IMR-90 (cell line): ENCODE data around the gene FAAP20.

Experiments
- BHLHE40 ChIP-seq: fragments of 150-350 bp; IDR thresholded peaks from 2 replicates; pipeline ENCODE4 v1.6.1; 2016; ENCODE audit warnings: mild to moderate bottlenecking, low read depth, low read length
- CTCF ChIP-seq: conservative IDR thresholded peaks from 2 replicates; pipeline ENCODE4 v1.5.1; 2012; ENCODE audit warnings: mild to moderate bottlenecking, low read depth, low read length, improper control_type of control experiment
- MAFK ChIP-seq: IDR thresholded peaks from 2 replicates; pipeline ENCODE4 v1.6.1; 2012; ENCODE audit warnings: low read depth, low read length, improper control_type of control experiment
- MAZ ChIP-seq: IDR thresholded peaks from 2 replicates; pipeline ENCODE4 v1.6.1; 2012; ENCODE audit warnings: low read depth, mild to moderate bottlenecking, low read length, improper control_type of control experiment, moderate library complexity, borderline replicate concordance
- RCOR1 ChIP-seq: IDR thresholded peaks from 2 replicates; pipeline ENCODE4 v1.6.1; 2012; ENCODE audit warnings: mild to moderate bottlenecking, low read length, improper control_type of control experiment; ENCODE audit not compliant: insufficient replicate concordance

DNA sequence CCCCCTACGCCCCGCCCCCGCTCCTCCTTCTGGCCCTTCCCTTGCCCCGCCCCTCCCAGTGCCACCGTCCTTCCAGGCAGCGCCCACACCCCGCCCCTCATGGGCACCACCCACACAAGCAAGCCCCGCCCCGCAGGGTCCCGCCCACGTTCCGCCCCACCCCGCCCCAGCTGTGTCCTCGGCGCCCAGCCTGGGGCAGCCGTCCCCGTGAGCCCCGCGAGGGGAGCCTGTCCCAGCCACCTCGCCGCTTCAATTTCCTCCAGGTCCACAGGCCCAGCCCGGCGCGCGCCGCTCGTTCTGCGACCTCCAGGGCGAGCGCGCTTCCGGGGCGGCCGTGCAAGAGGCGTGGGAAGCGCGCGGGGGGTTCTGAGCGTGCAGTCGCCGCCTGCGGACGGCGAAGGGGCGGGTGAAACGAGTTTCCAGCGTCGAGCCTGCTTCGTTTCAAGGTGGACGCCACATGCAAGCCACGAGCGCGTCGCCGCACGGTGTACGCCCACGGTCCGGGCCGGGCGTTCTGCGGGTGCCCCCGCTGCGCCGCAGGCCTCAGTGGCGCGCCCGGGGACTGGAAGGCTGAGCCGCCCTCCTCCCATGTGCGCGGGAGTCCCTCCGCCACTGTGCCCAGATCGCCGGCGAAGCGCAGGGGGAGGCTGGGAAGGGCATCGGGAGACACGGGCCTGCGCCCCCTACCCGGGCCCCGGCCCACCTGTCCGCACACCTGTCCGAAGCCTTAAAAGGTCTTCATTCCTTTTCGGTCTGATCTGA, 10.8 kb upstream of the FAAP20 start:
- TF ChIP-seq RCOR1: no peak
- TF ChIP-seq CTCF: no peak
- no peak for TF ChIP-seq BHLHE40
- TF ChIP-seq MAFK: no peak
- peak; percentile 72; the same call in 1 of the 2 replicates for TF ChIP-seq MAZ
